CD4-positive, alpha-beta T cell treated with Interleukin-17A for 1 hour (primary cell): ENCODE results near the gene HSPB6.
A peak's percentile ranks its signal among the peaks of the same experiment; 100 is the strongest.
"Not testable (repeated sequence)": the region's sequence is repeated elsewhere in the genome, so short reads cannot be mapped to it uniquely, and the experiment has no call there.

Experiments used
- DNase-seq: peaks from one replicate; pipeline ENCODE4 v3.0.0-alpha.2; 2020

HSPB6 gene

DNA sequence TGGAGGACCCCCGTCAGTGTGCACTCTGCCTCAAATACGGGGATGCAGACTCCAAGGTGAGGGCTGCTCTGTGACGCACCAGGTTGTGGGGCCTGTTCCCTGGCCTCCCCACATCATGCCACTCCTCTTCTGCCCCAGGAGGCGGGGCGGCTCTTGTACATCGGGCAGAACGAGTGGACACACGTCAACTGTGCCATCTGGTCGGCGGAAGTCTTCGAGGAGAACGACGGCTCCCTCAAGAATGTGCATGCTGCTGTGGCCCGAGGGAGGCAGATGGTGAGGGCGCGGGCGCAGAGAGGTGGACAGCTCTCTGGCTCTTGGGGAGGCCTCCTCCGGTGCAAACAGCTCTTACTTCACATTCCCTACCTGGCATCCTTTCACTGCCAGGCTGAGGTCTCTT is 27.8 kb downstream of the HSPB6 start:
- no peak for DNase-seq

DNA sequence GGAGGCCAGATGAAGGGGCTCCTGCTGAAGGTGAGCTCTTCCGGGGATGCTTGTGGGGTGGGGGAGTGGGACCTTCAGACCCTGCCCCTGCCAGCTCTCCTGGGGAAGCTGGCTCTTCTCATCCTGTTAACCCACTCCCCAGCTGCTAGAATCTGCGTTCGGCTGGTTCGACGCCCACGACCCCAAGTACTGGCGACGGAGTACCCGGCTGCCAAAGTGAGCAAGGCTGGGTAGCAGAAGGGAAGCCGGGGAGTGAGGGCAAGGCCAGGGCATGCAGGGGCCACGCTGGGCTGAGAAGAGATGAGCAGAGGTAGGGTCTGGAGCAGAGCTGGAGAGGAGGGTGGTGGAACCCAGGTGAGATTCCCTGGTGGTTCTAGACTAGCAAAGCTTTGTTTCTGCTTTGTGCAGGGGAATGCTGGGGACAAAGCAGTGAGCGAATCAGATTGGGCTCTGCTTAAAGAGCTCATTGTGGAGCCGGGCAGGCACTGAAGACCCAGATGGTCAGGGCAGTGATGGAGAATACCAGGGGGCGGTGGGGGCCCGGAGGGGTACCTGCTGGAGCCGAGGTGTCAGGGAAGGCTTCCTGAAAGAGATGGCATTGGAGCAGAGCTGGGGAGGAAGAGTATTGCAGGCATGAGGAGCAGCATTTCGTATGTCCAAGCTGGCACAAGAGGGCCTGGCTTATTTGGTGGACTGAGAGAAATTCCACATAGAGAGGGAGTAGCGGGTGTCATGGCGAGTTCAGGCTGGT is 28.7 kb downstream of the HSPB6 start:
- no peak for DNase-seq

DNA sequence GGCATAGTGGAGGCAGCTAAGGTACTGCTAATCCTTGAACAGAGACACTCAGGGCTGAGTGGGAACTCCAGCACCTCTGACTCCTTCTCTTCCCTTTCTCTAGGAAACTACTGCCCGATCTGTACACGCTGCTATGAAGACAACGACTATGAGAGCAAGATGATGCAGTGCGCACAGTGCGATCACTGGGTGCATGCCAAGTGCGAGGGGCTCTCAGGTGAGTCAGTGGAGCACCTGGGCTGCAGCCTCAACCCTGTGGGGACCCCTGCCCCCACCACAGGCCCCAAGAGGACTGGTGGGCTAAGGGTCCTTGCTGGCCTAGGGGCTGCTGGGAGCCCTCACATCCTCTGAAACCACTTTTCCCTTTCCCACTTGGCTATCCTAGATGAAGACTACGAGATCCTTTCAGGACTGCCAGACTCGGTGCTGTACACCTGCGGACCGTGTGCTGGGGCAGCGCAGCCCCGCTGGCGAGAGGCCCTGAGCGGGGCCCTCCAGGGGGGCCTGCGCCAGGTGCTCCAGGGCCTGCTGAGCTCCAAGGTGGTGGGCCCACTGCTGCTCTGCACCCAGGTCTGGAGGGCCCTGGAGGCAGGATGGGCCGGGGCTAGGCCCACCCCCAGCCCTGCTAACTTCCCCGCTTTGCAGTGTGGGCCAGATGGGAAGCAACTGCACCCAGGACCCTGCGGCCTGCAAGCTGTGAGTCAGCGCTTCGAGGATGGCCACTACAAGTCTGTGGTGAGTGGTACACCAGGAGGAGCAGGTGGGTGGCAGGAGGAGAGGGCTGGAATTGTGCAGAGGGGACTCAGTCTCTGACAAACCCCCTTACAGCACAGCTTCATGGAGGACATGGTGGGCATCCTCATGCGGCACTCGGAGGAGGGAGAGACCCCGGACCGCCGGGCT is 29.5 kb downstream of the HSPB6 start:
- DNase-seq: no peak

DNA sequence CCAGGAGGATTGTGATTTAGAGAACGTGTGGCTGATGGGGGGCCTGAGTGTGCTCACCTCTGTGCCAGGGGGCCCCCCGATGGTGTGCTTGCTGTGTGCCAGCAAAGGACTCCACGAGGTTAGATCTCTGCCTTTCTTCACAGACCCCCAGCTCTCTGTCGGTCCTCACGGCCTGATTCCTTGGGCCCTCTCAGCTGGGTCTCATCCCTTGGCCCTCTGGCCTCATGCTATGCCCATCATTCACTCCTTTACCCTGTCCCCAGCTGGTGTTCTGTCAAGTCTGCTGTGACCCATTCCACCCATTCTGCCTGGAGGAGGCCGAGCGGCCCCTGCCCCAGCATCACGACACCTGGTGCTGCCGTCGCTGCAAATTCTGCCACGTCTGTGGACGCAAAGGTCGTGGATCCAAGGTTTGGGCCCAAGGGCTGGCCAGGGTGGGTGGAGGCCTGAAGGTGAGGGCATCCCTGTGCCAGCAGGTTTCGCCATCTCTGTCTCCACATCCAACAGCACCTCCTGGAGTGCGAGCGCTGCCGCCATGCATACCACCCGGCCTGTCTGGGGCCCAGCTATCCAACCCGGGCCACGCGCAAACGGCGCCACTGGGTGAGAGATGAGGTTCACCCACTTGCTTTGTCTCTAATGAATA is 31.5 kb downstream of the HSPB6 start:
- DNase-seq: no peak

DNA sequence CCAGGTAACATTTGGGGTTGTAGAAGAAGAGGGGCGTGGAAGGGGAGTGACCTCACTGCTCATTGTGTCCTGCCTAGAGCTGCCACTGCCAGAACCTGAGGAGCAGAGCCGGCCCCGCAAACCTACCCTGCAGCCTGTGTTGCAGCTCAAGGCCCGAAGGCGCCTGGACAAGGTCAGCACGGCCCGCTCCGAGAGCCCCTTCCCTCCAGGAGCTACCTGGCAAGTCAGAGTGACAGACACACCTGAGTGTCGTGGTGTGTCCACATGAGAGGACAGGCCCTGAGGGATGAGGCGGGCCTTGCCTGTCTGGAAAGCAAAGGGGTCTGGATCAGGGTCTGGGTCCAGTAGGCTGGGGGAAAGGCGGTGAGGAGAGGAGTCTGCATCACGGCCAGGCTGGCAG is 32.3 kb downstream of the HSPB6 start:
- no peak for DNase-seq

DNA sequence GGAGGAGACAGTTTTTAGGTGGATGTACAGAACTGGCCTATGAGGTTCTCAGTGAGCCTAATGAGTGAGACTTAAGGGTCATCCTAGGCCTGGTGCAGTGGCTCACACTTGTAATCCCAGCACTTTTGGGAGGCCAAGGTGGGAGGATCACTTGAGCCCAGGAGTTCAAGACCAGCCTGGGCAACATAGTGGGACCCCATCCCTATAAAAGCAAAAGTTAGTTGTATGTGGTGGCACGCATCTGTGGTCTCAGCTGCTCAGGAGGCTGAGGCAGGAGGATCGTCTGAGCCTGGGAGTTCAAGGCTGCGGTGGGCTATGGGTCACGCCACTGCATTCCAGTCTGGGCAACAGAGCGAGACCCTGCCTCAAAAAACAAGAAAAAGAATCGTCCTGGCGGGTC is 32.7 kb downstream of the HSPB6 start:
- not testable (repeated sequence) for DNase-seq

DNA sequence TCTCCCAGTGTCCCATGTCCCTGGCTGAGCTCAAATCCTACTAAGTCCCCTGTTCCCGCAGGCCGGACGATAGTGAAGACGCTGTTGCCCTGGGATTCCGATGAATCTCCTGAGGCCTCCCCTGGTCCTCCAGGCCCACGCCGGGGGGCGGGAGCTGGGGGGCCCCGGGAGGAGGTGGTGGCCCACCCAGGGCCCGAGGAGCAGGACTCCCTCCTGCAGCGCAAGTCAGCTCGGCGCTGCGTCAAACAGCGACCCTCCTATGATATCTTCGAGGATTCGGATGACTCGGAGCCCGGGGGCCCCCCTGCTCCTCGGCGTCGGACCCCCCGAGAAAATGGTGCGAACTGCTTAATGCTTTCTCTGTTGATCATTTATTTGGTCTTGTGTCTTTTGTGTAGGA is 33.2 kb downstream of the HSPB6 start:
- no peak for DNase-seq

DNA sequence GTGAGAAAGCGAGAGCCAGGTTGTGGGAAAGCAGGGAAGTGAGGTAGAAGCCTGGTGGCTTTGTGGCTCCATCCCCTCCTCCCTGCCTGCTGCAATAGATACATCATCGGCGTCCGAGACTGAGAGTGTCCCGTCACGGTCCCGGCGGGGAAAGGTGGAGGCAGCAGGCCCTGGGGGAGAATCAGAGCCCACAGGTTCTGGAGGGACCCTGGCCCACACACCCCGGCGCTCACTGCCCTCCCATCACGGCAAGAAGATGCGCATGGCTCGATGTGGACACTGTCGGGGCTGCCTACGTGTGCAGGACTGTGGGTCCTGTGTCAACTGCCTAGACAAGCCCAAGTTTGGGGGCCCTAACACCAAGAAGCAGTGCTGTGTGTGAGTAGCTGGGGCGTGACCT is 33.9 kb downstream of the HSPB6 start:
- no peak for DNase-seq

DNA sequence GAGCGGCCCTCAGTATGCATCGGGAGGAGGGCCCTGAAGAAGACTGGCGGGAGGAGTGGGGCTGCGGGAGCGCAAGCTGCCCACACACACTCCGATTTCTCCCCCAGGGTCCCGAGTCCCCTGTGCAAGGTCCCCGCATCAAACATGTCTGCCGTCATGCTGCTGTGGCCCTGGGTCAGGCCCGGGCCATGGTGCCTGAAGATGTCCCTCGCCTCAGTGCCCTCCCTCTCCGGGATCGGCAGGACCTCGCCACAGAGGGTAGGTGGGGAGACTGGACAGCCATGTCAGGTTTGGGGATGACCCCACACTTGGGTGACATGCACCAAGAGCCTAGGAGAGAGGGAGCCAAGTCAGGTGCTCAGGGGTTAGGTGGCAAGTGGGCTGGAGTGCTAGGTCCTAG is 34.4 kb downstream of the HSPB6 start:
- no peak for DNase-seq

DNA sequence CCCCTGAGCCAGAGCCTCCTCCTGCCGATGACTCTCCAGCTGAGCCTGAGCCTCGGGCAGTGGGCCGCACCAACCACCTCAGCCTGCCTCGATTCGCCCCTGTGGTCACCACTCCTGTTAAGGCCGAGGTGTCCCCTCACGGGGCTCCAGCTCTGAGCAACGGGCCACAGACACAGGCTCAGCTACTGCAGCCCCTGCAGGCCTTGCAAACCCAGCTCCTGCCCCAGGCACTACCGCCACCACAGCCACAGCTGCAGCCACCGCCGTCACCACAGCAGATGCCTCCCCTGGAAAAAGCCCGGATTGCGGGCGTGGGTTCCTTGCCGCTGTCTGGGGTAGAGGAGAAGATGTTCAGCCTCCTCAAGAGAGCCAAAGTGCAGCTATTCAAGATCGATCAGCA is 35.5 kb downstream of the HSPB6 start:
- no peak for DNase-seq

DNA sequence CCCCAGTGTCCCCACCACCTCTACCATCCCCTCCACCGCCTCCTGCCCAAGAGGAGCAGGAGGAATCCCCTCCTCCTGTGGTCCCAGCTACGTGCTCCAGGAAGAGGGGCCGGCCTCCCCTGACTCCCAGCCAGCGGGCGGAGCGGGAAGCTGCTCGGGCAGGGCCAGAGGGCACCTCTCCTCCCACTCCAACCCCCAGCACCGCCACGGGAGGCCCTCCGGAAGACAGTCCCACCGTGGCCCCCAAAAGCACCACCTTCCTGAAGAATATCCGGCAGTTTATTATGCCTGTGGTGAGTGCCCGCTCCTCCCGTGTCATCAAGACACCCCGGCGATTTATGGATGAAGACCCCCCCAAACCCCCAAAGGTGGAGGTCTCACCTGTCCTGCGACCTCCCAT is 36.2 kb downstream of the HSPB6 start:
- no peak for DNase-seq

DNA sequence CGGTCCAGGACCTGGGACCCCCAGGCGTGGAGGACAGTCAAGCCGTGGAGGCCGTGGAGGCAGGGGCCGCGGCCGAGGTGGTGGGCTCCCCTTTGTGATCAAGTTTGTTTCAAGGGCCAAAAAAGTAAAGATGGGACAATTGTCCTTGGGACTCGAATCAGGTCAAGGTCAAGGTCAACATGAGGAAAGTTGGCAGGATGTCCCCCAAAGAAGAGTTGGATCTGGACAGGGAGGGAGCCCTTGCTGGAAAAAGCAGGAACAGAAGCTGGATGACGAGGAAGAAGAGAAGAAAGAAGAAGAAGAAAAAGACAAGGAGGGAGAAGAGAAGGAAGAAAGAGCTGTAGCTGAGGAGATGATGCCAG is 36.7 kb downstream of the HSPB6 start:
- DNase-seq: no peak

DNA sequence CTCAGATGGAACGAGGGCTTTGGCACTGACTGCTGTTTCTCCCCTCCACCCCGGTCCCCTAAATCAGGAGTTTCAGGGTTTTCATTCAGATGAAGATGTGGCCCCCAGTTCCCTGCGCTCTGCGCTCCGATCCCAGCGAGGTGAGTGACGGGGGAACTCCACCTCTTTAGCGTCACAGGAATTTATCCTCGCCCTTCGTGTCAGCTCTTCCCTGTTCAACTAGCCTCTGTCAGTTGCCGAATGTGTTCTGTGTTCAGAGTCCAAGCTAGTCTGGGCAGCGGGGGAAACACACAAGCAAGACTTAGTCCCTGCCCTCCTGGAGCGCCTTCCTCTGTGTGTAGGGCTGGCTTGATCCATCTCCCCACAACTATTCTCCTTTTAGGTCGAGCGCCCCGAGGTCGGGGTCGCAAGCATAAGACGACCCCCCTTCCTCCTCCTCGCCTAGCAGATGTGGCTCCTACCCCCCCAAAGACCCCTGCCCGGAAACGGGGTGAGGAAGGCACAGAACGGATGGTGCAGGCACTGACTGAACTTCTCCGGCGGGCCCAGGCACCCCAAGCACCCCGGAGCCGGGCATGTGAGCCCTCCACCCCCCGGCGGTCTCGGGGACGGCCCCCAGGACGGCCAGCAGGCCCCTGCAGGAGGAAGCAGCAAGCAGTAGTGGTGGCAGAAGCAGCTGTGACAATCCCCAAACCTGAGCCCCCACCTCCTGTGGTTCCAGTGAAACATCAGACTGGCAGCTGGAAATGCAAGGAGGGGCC is 37.2 kb downstream of the HSPB6 start:
- no peak for DNase-seq

DNA sequence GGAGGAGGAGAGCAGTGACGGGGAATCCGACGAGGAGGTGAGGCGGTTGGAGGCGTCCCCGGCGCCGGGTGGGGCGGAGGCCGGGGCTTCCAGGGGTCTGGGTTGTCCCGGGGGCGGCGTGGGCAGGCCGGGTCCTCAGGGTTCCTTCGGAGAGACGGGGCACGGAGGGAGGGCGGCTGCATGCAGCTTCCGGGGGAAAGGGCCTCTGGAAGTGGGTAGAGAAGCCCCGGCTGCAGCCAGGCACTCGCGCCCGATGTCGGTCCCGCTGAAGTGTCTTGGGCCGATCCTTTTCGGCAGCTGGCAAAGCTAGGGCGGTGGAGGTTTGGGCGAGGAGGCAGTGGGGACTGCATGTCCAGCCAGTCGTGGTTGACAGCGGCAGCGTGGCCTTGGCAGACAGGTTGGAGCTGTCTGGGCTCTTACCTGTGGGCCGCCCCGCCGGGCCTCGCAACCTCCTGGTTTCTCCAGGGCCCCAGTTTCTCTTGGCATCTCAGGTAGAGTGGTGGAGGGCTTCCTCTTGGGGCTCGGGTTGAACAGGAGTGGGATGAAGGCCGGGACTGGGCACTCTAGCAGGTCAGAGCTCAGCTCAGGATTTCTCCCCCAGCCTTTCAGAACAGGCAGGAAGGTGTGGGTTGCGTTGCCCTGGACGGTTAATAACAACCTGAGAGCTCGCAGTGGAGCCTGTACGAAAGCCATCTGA is 38.3 kb downstream of the HSPB6 start:
- peak; percentile 40 for DNase-seq

DNA sequence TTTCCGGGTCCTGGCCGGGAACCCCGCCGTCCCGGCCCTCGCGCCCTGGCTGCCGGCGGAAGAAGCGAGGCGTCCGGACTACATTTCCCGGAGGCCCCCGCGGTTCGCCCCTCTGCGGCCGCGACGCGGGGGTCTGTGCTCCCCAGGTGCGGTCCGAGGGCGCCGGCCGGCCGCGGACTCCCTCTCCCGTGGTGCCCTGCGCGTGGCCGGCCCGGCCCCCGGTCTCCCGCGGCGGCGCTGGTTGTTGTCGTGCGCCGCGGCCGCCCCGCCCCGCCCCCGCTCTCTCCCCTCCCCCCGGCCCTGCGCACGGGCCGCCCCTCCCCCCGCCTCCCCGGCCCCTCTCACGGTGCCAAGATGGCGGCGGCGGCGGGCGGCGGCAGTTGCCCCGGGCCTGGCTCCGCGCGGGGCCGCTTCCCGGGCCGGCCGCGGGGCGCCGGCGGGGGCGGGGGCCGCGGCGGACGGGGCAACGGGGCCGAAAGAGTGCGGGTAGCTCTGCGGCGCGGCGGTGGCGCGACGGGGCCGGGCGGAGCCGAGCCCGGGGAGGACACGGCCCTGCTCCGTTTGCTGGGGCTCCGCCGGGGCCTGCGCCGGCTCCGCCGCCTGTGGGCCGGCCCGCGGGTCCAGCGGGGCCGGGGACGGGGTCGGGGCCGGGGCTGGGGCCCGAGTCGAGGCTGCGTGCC is 39.0 kb downstream of the HSPB6 start, which contains the start of gene KMT2B:
TSS of gene KMT2B (plus strand) at position 339 of the 680 bp plus-strand sequence. CDS start at position 355, 16 bp downstream.
- DNase-seq: no peak

DNA sequence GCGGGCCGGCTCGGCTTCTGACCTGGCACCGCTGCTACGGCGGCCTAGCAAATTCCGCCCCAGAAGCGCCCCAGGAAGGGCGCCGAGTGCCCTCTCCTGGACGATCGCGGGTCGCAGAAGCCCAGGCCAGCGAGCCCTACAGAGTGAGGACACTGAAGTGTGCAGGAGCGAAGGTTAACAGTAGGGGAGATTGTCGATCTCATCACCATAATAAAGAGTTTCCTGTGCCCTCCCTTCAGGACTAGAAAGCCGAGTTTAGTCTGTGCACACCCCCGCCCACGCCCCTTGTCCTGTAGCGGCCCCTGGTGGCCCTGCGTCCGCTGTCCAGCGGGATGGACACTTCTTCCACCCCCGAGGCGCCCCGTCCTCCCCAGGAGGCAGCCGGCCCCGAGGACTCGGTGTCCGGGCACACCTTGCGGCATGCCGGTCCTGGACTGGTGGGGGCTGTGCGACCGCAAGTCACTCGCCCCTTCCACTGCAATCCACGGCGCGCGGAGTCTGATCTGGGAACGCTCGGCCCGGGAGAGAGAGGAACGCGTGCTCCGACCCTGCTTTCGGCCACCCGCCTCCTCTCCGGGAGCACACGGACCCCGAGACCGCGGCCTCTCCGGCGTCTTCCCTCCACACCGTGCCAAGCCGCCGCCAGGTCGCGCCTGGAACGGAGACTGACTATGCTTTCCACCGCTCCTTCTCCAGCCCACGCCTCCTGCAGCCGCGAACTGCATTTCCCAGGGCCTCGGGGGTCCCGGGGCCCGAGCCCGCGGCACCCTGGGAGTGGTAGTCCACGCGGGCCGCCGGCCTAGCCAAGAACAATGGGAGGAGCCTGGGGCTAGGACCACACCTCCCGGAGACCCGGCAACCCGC is 39.8 kb downstream of the HSPB6 start:
- peak; percentile 98 for DNase-seq

DNA sequence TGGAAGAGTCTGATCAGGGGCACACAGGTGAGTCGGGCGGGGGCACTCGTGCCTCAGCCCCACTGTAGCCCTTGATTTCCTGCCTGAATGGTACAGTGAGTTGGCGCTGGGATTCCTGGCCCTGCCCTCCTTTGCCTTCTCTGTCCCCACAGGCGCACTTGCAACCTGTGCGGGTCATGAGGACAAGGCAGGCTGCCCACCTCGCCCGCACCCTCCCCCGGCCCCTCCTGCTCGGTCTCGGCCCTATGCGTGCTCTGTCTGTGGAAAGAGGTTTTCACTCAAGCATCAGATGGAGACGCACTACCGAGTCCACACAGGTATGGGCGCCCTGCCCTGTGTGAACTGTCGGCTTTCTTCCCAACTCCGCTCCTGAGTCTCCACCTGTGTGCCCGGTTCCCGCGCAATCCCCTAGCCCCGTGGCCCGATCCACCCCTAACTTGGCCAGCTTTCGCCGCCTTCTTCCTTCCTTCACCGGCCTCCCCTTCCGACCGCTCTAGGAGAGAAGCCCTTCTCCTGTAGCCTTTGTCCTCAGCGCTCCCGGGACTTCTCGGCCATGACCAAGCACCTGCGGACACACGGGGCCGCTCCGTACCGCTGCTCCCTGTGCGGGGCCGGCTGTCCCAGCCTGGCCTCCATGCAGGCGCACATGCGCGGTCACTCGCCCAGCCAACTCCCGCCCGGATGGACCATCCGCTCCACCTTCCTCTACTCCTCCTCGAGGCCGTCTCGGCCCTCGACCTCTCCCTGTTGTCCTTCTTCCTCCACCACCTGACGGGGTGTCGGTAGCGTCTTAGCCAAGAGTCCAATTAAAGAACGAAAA is 40.6 kb downstream of the HSPB6 start:
- DNase-seq: peak; percentile 19

DNA sequence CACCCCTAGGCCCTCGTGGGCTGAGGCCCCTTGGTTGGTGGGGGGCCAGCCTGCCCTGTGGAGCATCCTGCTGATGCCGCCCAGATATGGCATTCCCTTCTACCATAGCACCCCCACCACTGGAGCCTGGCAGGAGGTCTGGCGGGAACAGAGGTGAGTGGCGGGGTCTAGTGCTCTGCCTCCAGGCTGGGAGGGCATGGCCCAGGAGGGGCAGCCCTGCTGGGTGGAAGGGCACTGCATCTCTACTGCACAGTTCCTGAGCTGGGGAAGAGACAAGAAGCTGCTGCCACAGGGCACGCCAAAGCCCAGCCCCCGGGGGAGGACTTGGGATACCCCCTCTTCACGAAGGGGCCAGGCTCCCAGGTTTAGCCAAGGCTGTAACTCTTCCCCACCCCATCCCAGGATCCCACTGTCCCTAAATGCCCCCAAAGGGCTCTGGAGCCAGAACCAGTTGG is 41.4 kb downstream of the HSPB6 start:
- DNase-seq: no peak

DNA sequence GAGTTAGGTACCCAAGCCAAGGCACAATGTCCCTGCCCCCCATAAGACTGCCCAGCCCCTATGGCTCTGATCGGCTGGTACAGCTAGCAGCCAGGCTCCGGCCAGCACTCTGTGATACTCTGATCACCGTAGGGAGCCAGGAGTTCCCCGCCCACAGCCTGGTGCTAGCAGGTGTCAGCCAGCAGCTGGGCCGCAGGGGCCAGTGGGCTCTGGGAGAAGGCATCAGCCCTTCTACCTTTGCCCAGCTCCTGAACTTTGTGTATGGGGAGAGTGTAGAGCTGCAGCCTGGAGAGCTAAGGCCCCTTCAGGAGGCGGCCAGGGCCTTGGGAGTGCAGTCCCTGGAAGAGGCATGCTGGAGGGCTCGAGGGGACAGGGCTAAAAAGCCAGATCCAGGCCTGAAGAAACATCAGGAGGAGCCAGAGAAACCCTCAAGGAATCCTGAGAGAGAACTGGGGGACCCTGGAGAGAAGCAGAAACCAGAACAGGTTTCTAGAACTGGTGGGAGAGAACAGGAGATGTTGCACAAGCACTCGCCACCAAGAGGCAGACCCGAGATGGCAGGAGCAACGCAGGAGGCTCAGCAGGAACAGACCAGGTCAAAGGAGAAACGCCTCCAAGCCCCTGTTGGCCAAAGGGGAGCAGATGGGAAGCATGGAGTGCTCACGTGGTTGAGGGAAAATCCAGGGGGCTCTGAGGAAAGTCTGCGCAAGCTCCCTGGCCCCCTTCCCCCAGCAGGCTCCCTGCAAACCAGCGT is 42.1 kb downstream of the HSPB6 start:
- DNase-seq: no peak
